GM12878 (cell line): ENCODE data around the gene FOS.

Experiments
- BRCA1 ChIP-seq: IDR thresholded peaks from 2 replicates; pipeline ENCODE4 v1.6.1; 2011; ENCODE audit warnings: low read depth, low read length, improper control_type of control experiment
- HDAC2 ChIP-seq: fragments of 200-600 bp; sonication (generic); IDR thresholded peaks from 2 replicates; pipeline ENCODE4 v1.6.1; 2017
- MYC ChIP-seq: IDR thresholded peaks from 2 replicates; pipeline ENCODE4 v1.6.1; 2011; ENCODE audit warnings: mild to moderate bottlenecking, low read length, moderate library complexity, inconsistent platforms; ENCODE audit not compliant: insufficient read depth, insufficient replicate concordance, insufficient read length, severe bottlenecking
- TF ChIP-seq, protein P1 (sequence below): IDR thresholded peaks from 2 replicates; pipeline ENCODE4 v1.6.1; 2012; ENCODE audit warnings: low read depth, low read length, improper control_type of control experiment

DNA sequence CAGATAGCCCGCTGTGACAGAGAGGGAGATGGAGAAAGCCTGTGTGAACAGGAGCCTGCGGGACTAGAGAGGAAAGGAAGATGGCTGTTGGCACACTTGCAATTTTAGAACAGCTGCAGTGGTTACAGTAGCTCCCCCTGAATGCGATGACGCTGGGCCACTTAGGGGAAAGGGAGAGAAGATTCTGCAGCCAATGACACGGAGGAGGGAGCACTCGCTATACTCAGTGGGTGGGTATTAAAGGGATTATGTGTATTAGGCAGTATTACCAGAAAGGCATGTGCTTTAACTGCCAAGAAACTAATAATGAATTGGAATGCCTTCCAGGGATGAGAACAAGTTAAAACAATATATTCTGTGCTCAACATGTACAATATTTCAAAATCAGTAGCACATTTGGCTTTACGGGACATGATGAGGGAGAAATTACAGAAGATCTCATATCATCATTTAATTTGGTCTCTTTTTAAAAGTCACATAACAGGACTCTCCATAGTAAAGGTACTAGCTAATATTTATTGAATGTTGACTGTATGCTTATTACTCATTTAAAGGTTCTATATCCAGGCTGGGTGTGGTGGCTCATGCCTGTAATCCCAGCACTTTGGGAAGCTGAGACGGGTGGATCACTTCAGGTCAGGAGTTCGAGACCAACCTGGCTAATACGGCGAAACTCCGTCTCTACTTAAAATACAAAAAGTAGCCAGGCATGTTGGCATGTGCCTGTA, 35.9 kb upstream of the FOS start:
- no peak for TF ChIP-seq HDAC2
- TF ChIP-seq, protein P1, sequence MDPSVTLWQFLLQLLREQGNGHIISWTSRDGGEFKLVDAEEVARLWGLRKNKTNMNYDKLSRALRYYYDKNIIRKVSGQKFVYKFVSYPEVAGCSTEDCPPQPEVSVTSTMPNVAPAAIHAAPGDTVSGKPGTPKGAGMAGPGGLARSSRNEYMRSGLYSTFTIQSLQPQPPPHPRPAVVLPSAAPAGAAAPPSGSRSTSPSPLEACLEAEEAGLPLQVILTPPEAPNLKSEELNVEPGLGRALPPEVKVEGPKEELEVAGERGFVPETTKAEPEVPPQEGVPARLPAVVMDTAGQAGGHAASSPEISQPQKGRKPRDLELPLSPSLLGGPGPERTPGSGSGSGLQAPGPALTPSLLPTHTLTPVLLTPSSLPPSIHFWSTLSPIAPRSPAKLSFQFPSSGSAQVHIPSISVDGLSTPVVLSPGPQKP, result no peak
- TF ChIP-seq MYC, result no peak
- no peak for TF ChIP-seq BRCA1
